Loucy (cell line): ENCODE data around the gene SLC16A9.
"Not testable (repeated sequence)": the region's sequence is repeated elsewhere in the genome, so short reads cannot be mapped to it uniquely, and the experiment has no call there.

ENCODE experiments used
- H2AFZ ChIP-seq: fragments of 200-600 bp; sonication (generic); 2 replicates; pipeline ENCODE4 v1.6.0; 2016; ENCODE audit warnings: antibody characterized with exemption, mild to moderate bottlenecking, low read length, moderate library complexity
- H3F3A ChIP-seq: fragments of 200-600 bp; 2 replicates; pipeline ENCODE4 v1.6.0; 2016; ENCODE audit warnings: antibody characterized with exemption, low read depth, mild to moderate bottlenecking
- H3K27me3 ChIP-seq: fragments of 200-600 bp; sonication (generic); 2 replicates; pipeline ENCODE4 v1.6.1; 2014; ENCODE audit warnings: low read length, mild to moderate bottlenecking; ENCODE audit not compliant: insufficient read depth, poor library complexity, severe bottlenecking
- H3K36me3 ChIP-seq: fragments of 200-600 bp; sonication (generic); 2 replicates; pipeline ENCODE4 v1.6.1; 2016; ENCODE audit warnings: low read length; ENCODE audit not compliant: insufficient read depth
- H3K4me1 ChIP-seq: fragments of 200-600 bp; sonication (generic); 2 replicates; pipeline ENCODE4 v1.5.1; 2014; ENCODE audit warnings: low read length, mild to moderate bottlenecking; ENCODE audit not compliant: insufficient read depth, poor library complexity, severe bottlenecking
- H3K4me2 ChIP-seq: fragments of 200-600 bp; sonication (generic); 2 replicates; pipeline ENCODE4 v1.6.0; 2014; ENCODE audit warnings: antibody characterized with exemption, low read length, low read depth, mild to moderate bottlenecking; ENCODE audit not compliant: poor library complexity, severe bottlenecking
- H3K4me3 ChIP-seq: fragments of 200-600 bp; sonication (generic); 2 replicates; pipeline ENCODE4 v1.5.1; 2014; ENCODE audit warnings: low read length, mild to moderate bottlenecking, mixed read lengths; ENCODE audit not compliant: poor library complexity, severe bottlenecking
- H3K79me2 ChIP-seq: fragments of 200-600 bp; sonication (generic); 2 replicates; pipeline ENCODE4 v1.6.1; 2014; ENCODE audit warnings: low read length; ENCODE audit not compliant: insufficient read depth
- H3K9ac ChIP-seq: fragments of 200-600 bp; sonication (generic); 2 replicates; pipeline ENCODE4 v1.6.0; 2014; ENCODE audit warnings: mild to moderate bottlenecking, low read depth, low read length, moderate library complexity; ENCODE audit not compliant: poor library complexity, severe bottlenecking
- H3K9me2 ChIP-seq: fragments of 200-600 bp; sonication (generic); replicated peaks from 2 replicates; pipeline ENCODE4 v1.6.1; 2016; ENCODE audit warnings: low read depth, low read length, mixed read lengths
- H3K9me3 ChIP-seq: fragments of 200-600 bp; sonication (generic); 2 replicates; pipeline ENCODE4 v1.6.1; 2014; ENCODE audit warnings: mild to moderate bottlenecking, antibody characterized with exemption, low read length, low read depth; ENCODE audit not compliant: insufficient read depth
- H4K20me1 ChIP-seq: fragments of 200-600 bp; sonication (generic); 2 replicates; pipeline ENCODE4 v1.6.0; 2014; ENCODE audit warnings: antibody characterized with exemption, low read length, mild to moderate bottlenecking; ENCODE audit not compliant: insufficient read depth, poor library complexity, severe bottlenecking
- EZH2phosphoT487 ChIP-seq: fragments of 200-600 bp; IDR thresholded peaks from 2 replicates; pipeline ENCODE4 v1.6.1; 2018; ENCODE audit warnings: antibody characterized with exemption, mild to moderate bottlenecking, moderate library complexity, borderline replicate concordance
- TF ChIP-seq, protein P1 (sequence below): fragments of 200-600 bp; sonication (generic); conservative IDR thresholded peaks from 2 replicates; pipeline ENCODE4 v1.5.1; 2014; ENCODE audit warnings: mild to moderate bottlenecking, antibody characterized with exemption, low read length

The SLC16A9 gene

DNA sequence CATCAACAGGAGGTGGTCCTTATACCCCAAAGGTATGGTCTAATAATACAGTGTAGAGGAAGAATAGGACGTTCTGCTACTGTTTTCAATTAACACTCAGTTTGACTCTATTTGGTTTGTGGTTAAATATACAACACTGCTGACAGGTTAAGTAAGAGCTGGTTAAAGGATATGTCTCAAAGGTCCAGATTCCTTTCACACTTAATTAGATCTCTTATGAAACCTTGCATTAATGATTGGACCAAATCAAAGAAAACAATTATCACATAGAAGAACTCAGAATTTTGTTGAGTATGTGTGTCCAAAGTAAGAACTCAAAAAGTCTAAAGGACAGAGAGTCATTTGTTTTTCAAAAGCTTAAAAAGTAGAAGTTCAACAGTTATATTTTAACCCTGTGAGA lies 25.6 kb upstream of the SLC16A9 start:
- no peaks in the 10 kb centered on the region for H3K79me2 ChIP-seq
- no peaks in the 10 kb centered on the region for H3K9me3 ChIP-seq
- H3K4me2 ChIP-seq, result no peak overlapping the region
- no peaks in the 10 kb centered on the region for H3F3A ChIP-seq
- H2AFZ ChIP-seq, result no peak overlapping the region
- TF ChIP-seq, protein P1, sequence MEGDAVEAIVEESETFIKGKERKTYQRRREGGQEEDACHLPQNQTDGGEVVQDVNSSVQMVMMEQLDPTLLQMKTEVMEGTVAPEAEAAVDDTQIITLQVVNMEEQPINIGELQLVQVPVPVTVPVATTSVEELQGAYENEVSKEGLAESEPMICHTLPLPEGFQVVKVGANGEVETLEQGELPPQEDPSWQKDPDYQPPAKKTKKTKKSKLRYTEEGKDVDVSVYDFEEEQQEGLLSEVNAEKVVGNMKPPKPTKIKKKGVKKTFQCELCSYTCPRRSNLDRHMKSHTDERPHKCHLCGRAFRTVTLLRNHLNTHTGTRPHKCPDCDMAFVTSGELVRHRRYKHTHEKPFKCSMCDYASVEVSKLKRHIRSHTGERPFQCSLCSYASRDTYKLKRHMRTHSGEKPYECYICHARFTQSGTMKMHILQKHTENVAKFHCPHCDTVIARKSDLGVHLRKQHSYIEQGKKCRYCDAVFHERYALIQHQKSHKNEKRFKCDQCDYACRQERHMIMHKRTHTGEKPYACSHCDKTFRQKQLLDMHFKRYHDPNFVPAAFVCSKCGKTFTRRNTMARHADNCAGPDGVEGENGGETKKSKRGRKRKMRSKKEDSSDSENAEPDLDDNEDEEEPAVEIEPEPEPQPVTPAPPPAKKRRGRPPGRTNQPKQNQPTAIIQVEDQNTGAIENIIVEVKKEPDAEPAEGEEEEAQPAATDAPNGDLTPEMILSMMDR, result no peak
- no peak for TF ChIP-seq EZH2phosphoT487
- no peak overlapping the region for H3K4me3 ChIP-seq
- no peaks in the 10 kb centered on the region for H3K9me2 ChIP-seq
- no peak overlapping the region for H3K9ac ChIP-seq
- H3K4me1 ChIP-seq, result no peaks in the 10 kb centered on the region
- no peaks in the 10 kb centered on the region for H3K27me3 ChIP-seq
- H3K36me3 ChIP-seq, result no peaks in the 10 kb centered on the region
- no peaks in the 10 kb centered on the region for H4K20me1 ChIP-seq

GRCh38 chr10:59734014-59734462 lies 24.4 kb upstream of the SLC16A9 start:
- no peak overlapping the region for H3K9ac ChIP-seq
- H3K9me3 ChIP-seq, result no peaks in the 10 kb centered on the region
- H3K4me2 ChIP-seq, result no peak overlapping the region
- no peak for TF ChIP-seq EZH2phosphoT487
- TF ChIP-seq, protein P1, result no peak
- H3K79me2 ChIP-seq, result no peaks in the 10 kb centered on the region
- H3K27me3 ChIP-seq, result no peaks in the 10 kb centered on the region
- H3K4me1 ChIP-seq, result no peaks in the 10 kb centered on the region
- H3K9me2 ChIP-seq, result no peaks in the 10 kb centered on the region
- no peaks in the 10 kb centered on the region for H3K36me3 ChIP-seq
- no peak overlapping the region for H2AFZ ChIP-seq
- H3K4me3 ChIP-seq, result no peak overlapping the region
- no peaks in the 10 kb centered on the region for H4K20me1 ChIP-seq
- no peaks in the 10 kb centered on the region for H3F3A ChIP-seq

DNA sequence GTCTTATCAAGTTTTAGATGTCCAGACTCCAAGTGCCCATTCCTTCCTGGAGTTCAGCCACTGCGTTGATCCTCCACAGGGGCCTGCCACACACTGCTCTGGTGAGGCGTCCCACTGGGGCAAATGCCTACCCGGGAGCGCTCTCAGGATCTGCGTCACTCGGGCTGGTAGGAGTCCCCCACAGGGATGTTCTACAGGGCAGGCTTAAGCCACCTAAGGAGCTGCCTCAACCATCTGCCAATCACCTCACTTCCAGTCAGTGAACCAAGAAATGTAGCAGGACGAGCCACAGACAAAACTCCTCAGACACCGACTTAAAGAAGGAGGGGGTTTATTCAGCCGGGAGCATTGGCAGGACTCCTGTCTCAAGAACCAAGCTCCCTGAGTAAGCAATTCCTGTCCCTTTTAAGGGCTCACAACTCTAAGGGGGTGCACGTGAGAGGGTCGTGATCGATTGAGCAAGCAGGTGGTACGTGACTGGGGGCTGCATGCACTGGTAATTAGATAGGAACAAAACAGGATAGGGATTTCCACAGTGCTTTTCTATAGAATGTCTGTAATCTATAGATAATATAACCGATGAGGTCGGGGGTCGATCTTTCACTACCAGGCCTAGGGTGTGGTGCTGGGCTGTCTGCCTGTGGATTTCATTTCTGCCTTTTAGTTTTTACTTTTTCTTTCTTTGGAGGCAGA lies 23.8 kb upstream of the SLC16A9 start:
- not testable (repeated sequence) for H3K4me2 ChIP-seq, H3K9ac ChIP-seq, H2AFZ ChIP-seq, H3K4me3 ChIP-seq, H3K36me3 ChIP-seq, H3K27me3 ChIP-seq, H3K79me2 ChIP-seq, H3K4me1 ChIP-seq, H3K9me2 ChIP-seq, H3F3A ChIP-seq, H4K20me1 ChIP-seq, H3K9me3 ChIP-seq

GRCh38 chr10:59732849-59733248 lies 23.2 kb upstream of the SLC16A9 start:
- not testable (repeated sequence) for H3K36me3 ChIP-seq, H4K20me1 ChIP-seq, H3K27me3 ChIP-seq, H3K4me1 ChIP-seq, H3K9me3 ChIP-seq, H2AFZ ChIP-seq, H3F3A ChIP-seq, H3K4me2 ChIP-seq, H3K9ac ChIP-seq, H3K4me3 ChIP-seq, H3K79me2 ChIP-seq, H3K9me2 ChIP-seq

GRCh38 chr10:59729167-59729566 lies 19.5 kb upstream of the SLC16A9 start:
- not testable (repeated sequence) for H3K27me3 ChIP-seq

More at GRCh38 chr10:59729167-59729566, 19.5 kb upstream of the SLC16A9 start:
- H2AFZ ChIP-seq, H3K4me3 ChIP-seq, H3K9me3 ChIP-seq, H4K20me1 ChIP-seq, H3K9ac ChIP-seq, H3F3A ChIP-seq, H3K36me3 ChIP-seq, H3K9me2 ChIP-seq, H3K4me1 ChIP-seq, H3K4me2 ChIP-seq, H3K79me2 ChIP-seq: not testable (repeated sequence)
